ENCODE results near the gene PTPRA.

GRCh38 chr20:2948968-2949367 lies 75.7 kb downstream of the PTPRA start:
- no peak for TF ChIP-seq POLR2A (IDR thresholded peaks at IDR 0.05; ENCODE audit: extremely low read depth, insufficient read length)
- no peak for TF ChIP-seq CTCF (IDR thresholded peaks at IDR 0.05; ENCODE audit: low read depth, low read length)
- no peak for TF ChIP-seq MYC (IDR thresholded peaks at IDR 0.05; ENCODE audit: low read depth, low read length)
- no peak for TF ChIP-seq MAX (IDR thresholded peaks at IDR 0.05; ENCODE audit: low read depth, low read length)
